ENCODE measurements around the gene RPL27.

- no peak for TF ChIP-seq CTCF (IDR thresholded peaks at IDR 0.05)
- no peak for TF ChIP-seq POLR2A (IDR thresholded peaks at IDR 0.05)
- no peak for TF ChIP-seq POLR2AphosphoS5 (IDR thresholded peaks at IDR 0.05)
Measured at GRCh38 chr17:43014649-43015542, 16.7 kb downstream of the RPL27 start.

Data from breast epithelium (tissue), 3 donors.